Lung (tissue), 12 donors: ENCODE data around the gene TGFBR2. TPM values are rescaled to one million over a fixed set of nuclear protein-coding genes. Genes with fewer than 3 reads are reported as not detected.

ENCODE experiments used
- ATAC-seq: fragments of 200-7000 bp; cut with Tn5 transposase; one replicate; pipeline ENCODE4 v1.9.1; 2020; ENCODE audit warnings: moderate number of reproducible peaks; ENCODE audit not compliant: insufficient read depth, low FRiP score
- DNase-seq, 3 donors: peaks; one replicate each; pipeline ENCODE4 v3.0.0-alpha.2; 2013 to 2017
- H3K27ac ChIP-seq, 2 donors: one replicate each; pipeline ENCODE4 v1.5.1; 2013; ENCODE audit warnings: mild to moderate bottlenecking in 2 of 2, moderate library complexity in 2 of 2, control low read depth in 1 of 2, inconsistent platforms in 1 of 2, low read depth in 1 of 2, low read length in 1 of 2
- H3K27me3 ChIP-seq, 3 donors: one replicate each; pipeline ENCODE4 v1.5.1; 2013; ENCODE audit warnings: low read length in 2 of 3; ENCODE audit not compliant: control insufficient read depth in 3 of 3, insufficient read depth in 3 of 3
- H3K36me3 ChIP-seq, 4 donors: one replicate each; pipeline ENCODE4 v1.5.1; 2013; ENCODE audit warnings: low read length in 4 of 4, mild to moderate bottlenecking in 1 of 4, moderate library complexity in 1 of 4; ENCODE audit not compliant: control insufficient read depth in 4 of 4, insufficient read depth in 4 of 4
- H3K4me1 ChIP-seq, 5 donors: one replicate each; pipeline ENCODE4 v1.5.1; 2013; ENCODE audit warnings: low read length in 5 of 5, mild to moderate bottlenecking in 2 of 5, moderate library complexity in 1 of 5; ENCODE audit not compliant: control insufficient read depth in 5 of 5, insufficient read depth in 5 of 5
- H3K4me3 ChIP-seq: one replicate; pipeline ENCODE4 v1.5.1; 2013; ENCODE audit warnings: mild to moderate bottlenecking, control low read depth, moderate library complexity
- H3K9ac ChIP-seq, 2 donors: one replicate each; pipeline ENCODE4 v1.5.1; 2013; ENCODE audit warnings: low read length in 2 of 2, control low read depth in 1 of 2; ENCODE audit not compliant: insufficient read depth in 1 of 2
- H3K9me3 ChIP-seq, 4 donors: one replicate each; pipeline ENCODE4 v1.5.1; 2013; ENCODE audit warnings: low read length in 3 of 4, mild to moderate bottlenecking in 1 of 4, moderate library complexity in 1 of 4; ENCODE audit not compliant: control insufficient read depth in 4 of 4, insufficient read depth in 3 of 4
- CTCF ChIP-seq: IDR thresholded peaks from 2 replicates; pipeline ENCODE4 v1.5.1; 2012; ENCODE audit warnings: mild to moderate bottlenecking; ENCODE audit errors: control extremely low read depth, extremely low read depth
- WGBS, 2 donors: extraction: QIAGEN DNeasy Blood & Tissue Kit; methylation state at CpG; one replicate each; pipeline ENCODE4 v1.1.7; 2013; 5-methylcytosine and 5-hydroxymethylcytosine counted together
- polyA plus RNA-seq, 2 donors: library from polyadenylated mRNA; stranded (reverse); fragments of 200-250 nt; gene quantifications; one replicate each; pipeline ENCODE4 v1.2.1, GENCODE V29; 2013
- total RNA-seq, 2 donors: library from RNA; depleted of rRNA in 1 of 2; stranded (reverse); fragments of >200 nt in 1 of 2; gene quantifications; one replicate each; pipeline ENCODE4 v1.2.1, GENCODE V29; 2014 to 2021
- donor health status: control.
- donor health status: control.
- donor health status: Bipolar disorder and iron deficiency.
- donor health status: healthy.
- donor health status: DM: yes; HTN: yes; CAD: no.

Gene TGFBR2
- total and polyA plus RNA-seq, 4 donors: 31.1 to 232 (median 163) TPM

GRCh38 chr3:30609930-30610701, 3.7 kb downstream of the TGFBR2 start:
- ATAC-seq: no peak
- DNase-seq: no peak
- Histone ChIP-seq H3K27ac (peak overlapping the region; percentile 60 to 80), H3K9me3 (no peaks in the 10 kb centered on the region), H3K36me3 (peaks cover 0 to 2% (median 0%) of the 10 kb centered on the region in 4 donors), H3K9ac (no peak overlapping the region), H3K4me1 (peaks cover 6 to 40% (median 12%) of the 10 kb centered on the region in 5 donors), H3K4me3 (peak overlapping the region; percentile 24), H3K27me3 (no peaks in the 10 kb centered on the region)
- 57 to 77% methylated on average over 4 of the region's 4 CpGs for WGBS, 2 donors
- no peak for TF ChIP-seq CTCF

- no peaks in the 10 kb centered on the region for H3K9me3 ChIP-seq
- DNase-seq: no peak
- no peak for ATAC-seq
- no peak overlapping the region for H3K4me3 ChIP-seq
- H3K36me3 ChIP-seq: peaks cover 0 to 2% (median 0%) of the 10 kb centered on the region in 4 donors
- WGBS, 2 donors: 43 to 69% methylated on average over 3 of the region's 3 CpGs
- H3K9ac ChIP-seq: no peak overlapping the region
- H3K4me1 ChIP-seq: peaks cover 5 to 39% (median 9%) of the 10 kb centered on the region in 5 donors
- H3K27ac ChIP-seq: peak overlapping the region; percentile 60 to 73
- no peaks in the 10 kb centered on the region for H3K27me3 ChIP-seq
- TF ChIP-seq CTCF: no peak
Measured at GRCh38 chr3:30610702-30611368, 4.4 kb downstream of the TGFBR2 start.

- Histone ChIP-seq H3K36me3 (peaks cover 0 to 2% (median 0%) of the 10 kb centered on the region in 4 donors), H3K9ac (no peak overlapping the region), H3K27ac (peak overlapping the region; percentile 52 to 83), H3K4me1 (peaks cover 5 to 45% (median 6%) of the 10 kb centered on the region in 5 donors), H3K9me3 (no peaks in the 10 kb centered on the region), H3K4me3 (no peak overlapping the region), H3K27me3 (no peaks in the 10 kb centered on the region)
- DNase-seq (no peak), ATAC-seq (peak; percentile 15)
- TF ChIP-seq CTCF: no peak
- 45 to 58% methylated on average over 7 of the region's 7 CpGs for WGBS, 2 donors
Measured at GRCh38 chr3:30611613-30612436, 5.4 kb downstream of the TGFBR2 start.
